HepG2 (cell line): ENCODE results near the gene LAMB2. TPM values are rescaled to one million over a fixed set of nuclear protein-coding genes. Genes with fewer than 3 reads are reported as not detected.

Experiments
- ATAC-seq: fragments of 200-7000 bp; cut with Tn5 transposase; 3 replicates; pipeline ENCODE4 v1.9.1; 2020; ENCODE audit warnings: mild to moderate bottlenecking, moderate library complexity
- BruUV-seq: library from RNA; stranded (reverse); fragments of 400-500 nt; replicated peaks from 2 replicates; lab custom pipeline; 2021; lab: Mats Ljungman, UMichigan
- CTCF ChIA-PET: fragments of 300-600 bp; formaldehyde crosslinking; extraction: SDS; loops from one replicate; lab custom pipeline; 2021; ENCODE audit warnings: low total read pairs, inconsistent platforms, low intra/inter-chr PET ratio; lab: Yijun Ruan, JAX
- POLR2A ChIA-PET: fragments of 350-600 bp; sonication (Branson Sonifier 250); formaldehyde crosslinking; loops from one replicate; lab custom pipeline; 2020; ENCODE audit warnings: antibody characterized with exemption, inconsistent platforms; lab: Yijun Ruan, JAX
- DNase-seq: peaks from one replicate; pipeline ENCODE4 v3.0.0-alpha.2; 2015; ENCODE audit warnings: low spot score
- FAIRE-seq: peaks from 3 replicates; lab custom pipeline; 2011; peaks lifted over from hg19 to GRCh38; lab: Jason Lieb, UNC
- H2AFZ ChIP-seq: one replicate; pipeline ENCODE4 v1.6.1; 2011; ENCODE audit warnings: low read length, inconsistent platforms
- H3K27ac ChIP-seq: fragments of 300-600 bp; 3 replicates; pipeline ENCODE4 v1.8.0; 2011; ENCODE audit warnings: mixed run types, mild to moderate bottlenecking, mixed read lengths, low read length, inconsistent platforms; ENCODE audit not compliant: insufficient read depth; ENCODE audit errors: extremely low read length
- H3K27me3 ChIP-seq, 2 experiments: fragments of 200-600 bp in 1 of 2; 2 replicates in 1 of 2; 3 replicates in 1 of 2; pipeline versions ENCODE4 v1.6.0 to v1.8.0; 2011; ENCODE audit warnings: low read length in 2 of 2, mild to moderate bottlenecking in 2 of 2, moderate library complexity in 2 of 2, inconsistent platforms in 1 of 2; ENCODE audit not compliant: insufficient read depth in 2 of 2, control insufficient read depth in 1 of 2
- H3K36me3 ChIP-seq, 2 experiments: fragments of 200-600 bp in 1 of 2; replicated peaks in 1 of 2; 2 replicates in 1 of 2; 3 replicates in 1 of 2; pipeline versions ENCODE4 v1.5.1 to v1.8.0; 2011; ENCODE audit warnings: low read length in 2 of 2, inconsistent platforms in 1 of 2; ENCODE audit not compliant: insufficient read depth in 2 of 2, control insufficient read depth in 1 of 2
- H3K4me1 ChIP-seq: 2 replicates; pipeline ENCODE4 v1.5.1; 2012; ENCODE audit warnings: low read length, inconsistent platforms; ENCODE audit not compliant: insufficient read depth
- H3K4me2 ChIP-seq: 2 replicates; pipeline ENCODE4 v1.6.0; 2011; ENCODE audit warnings: low read depth, low read length, inconsistent platforms
- H3K4me3 ChIP-seq, 3 experiments: fragments of 200-600 bp in 1 of 3; sonication (generic), shearing (Covaris generic) in 1 of 3; replicated peaks in 1 of 3; 2 replicates each; pipeline ENCODE4 v1.5.1; 2011 to 2016; ENCODE audit warnings: low read length in 3 of 3, inconsistent platforms in 2 of 3, low read depth in 2 of 3, mild to moderate bottlenecking in 2 of 3, control low read depth in 1 of 3, mixed read lengths in 1 of 3; ENCODE audit not compliant: insufficient read depth in 1 of 3
- H3K79me2 ChIP-seq: one replicate; pipeline ENCODE4 v1.6.1; 2011; ENCODE audit warnings: low read length, inconsistent platforms; ENCODE audit not compliant: insufficient read depth
- H3K9ac ChIP-seq: 2 replicates; pipeline ENCODE4 v1.6.0; 2011; ENCODE audit warnings: mild to moderate bottlenecking, low read depth, low read length, inconsistent platforms; ENCODE audit not compliant: insufficient read depth
- H3K9me3 ChIP-seq: 2 replicates; pipeline ENCODE4 v1.5.1; 2012; ENCODE audit warnings: mild to moderate bottlenecking, low read length
- H4K20me1 ChIP-seq: 2 replicates; pipeline ENCODE4 v1.6.0; 2011; ENCODE audit warnings: inconsistent platforms, mild to moderate bottlenecking, low read length, moderate library complexity; ENCODE audit not compliant: insufficient read depth
- AGO2 ChIP-seq: fragments of 200-400 bp; formaldehyde crosslinking; optimal IDR thresholded peaks from 2 replicates; pipeline ENCODE3; 2017; ENCODE audit warnings: mild to moderate bottlenecking, low read depth, low read length, moderate library complexity
- FOXC1 ChIP-seq: sonication (generic); formaldehyde crosslinking; IDR thresholded peaks from 2 replicates; pipeline ENCODE4 v1.8.0; 2022; ENCODE audit warnings: mild to moderate bottlenecking, missing genetic modification reagents, borderline replicate concordance
- GFI1 ChIP-seq: sonication (generic); formaldehyde crosslinking; IDR thresholded peaks from 2 replicates; pipeline ENCODE4 v1.5.0; 2020; ENCODE audit warnings: missing genetic modification reagents, mild to moderate bottlenecking, borderline replicate concordance
- GLI4 ChIP-seq: sonication (generic); formaldehyde crosslinking; IDR thresholded peaks from 2 replicates; pipeline ENCODE4 v1.5.1; 2020; ENCODE audit warnings: missing genetic modification reagents, mild to moderate bottlenecking, moderate library complexity, borderline replicate concordance
- POLR2AphosphoS2 ChIP-seq: IDR thresholded peaks from 2 replicates; pipeline ENCODE4 v1.6.1; 2011; ENCODE audit warnings: low read depth, low read length, improper control_type of control experiment
- RFXAP ChIP-seq: sonication (generic); formaldehyde crosslinking; IDR thresholded peaks from 2 replicates; pipeline ENCODE4 v1.4.0; 2020; ENCODE audit warnings: missing genetic modification reagents, borderline replicate concordance
- THYN1 ChIP-seq: sonication (generic); formaldehyde crosslinking; IDR thresholded peaks from 2 replicates; pipeline ENCODE4 v1.8.1; 2023; ENCODE audit warnings: low read depth, mild to moderate bottlenecking, moderate library complexity, missing genetic modification reagents, borderline replicate concordance
- ZNF256 ChIP-seq: sonication (generic); formaldehyde crosslinking; conservative IDR thresholded peaks from 2 replicates; pipeline ENCODE4 v1.4.0; 2020; ENCODE audit warnings: missing genetic modification reagents
- ZNF337 ChIP-seq: sonication (generic); formaldehyde crosslinking; IDR thresholded peaks from 2 replicates; pipeline ENCODE4 v1.5.1; 2020; ENCODE audit warnings: missing genetic modification reagents, low read depth, mild to moderate bottlenecking, borderline replicate concordance
- ZNF792 ChIP-seq: IDR thresholded peaks from 2 replicates; pipeline ENCODE4 v1.6.1; 2016
- WGBS: methylation state at CpG from one replicate; pipeline ENCODE4 v1.1.6; 2017; ENCODE audit warnings: low lambda C conversion rate; 5-methylcytosine and 5-hydroxymethylcytosine counted together
- in situ Hi-C: cut with HindIII; loops from 2 replicates; pipeline ENCODE4 v1.10.0; 2017; ENCODE audit warnings: low pct_unique_long_range_greater_than_20kb; ENCODE audit not compliant: extremely low pct_ligation_motif_present
- intact Hi-C: fragments of 100-400 bp; cut with micrococcal nuclease; formaldehyde crosslinking; loops from one replicate; pipeline ENCODE4 v1.10.0; 2022; ENCODE audit not compliant: unreplicated experiment
- microRNA-seq: library from miRNA; unstranded; fragments of <30 nt; microRNA quantifications from one replicate; pipeline ENCODE4, GENCODE V29; 2020
- polyA plus RNA-seq, 8 experiments: library from polyadenylated mRNA; depleted of rRNA in 3 of 8; stranded (reverse) in 7 of 8; unstranded in 1 of 8; fragments of >200 nt; fragmentation: Illumina TruSeq in 4 of 8; extraction: Trizol in 4 of 8; gene quantifications; 2 replicates each; pipeline versions ENCODE4 v1.2.1 to v1.2.3, GENCODE V29; 2011 to 2016; ENCODE audit warnings: low read depth in 4 of 8, missing spikeins in 1 of 8, mixed read lengths in 1 of 8; ENCODE audit not compliant: insufficient read depth in 1 of 8
- small RNA-seq, 3 experiments: library from RNA; depleted of rRNA; stranded (forward); fragments of <200 nt; gene quantifications; one replicate each; pipeline ENCODE3, GENCODE V24; 2012; ENCODE audit warnings: low read depth in 2 of 3, low replicate concordance in 1 of 3; ENCODE audit not compliant: insufficient read length in 3 of 3, insufficient read depth in 2 of 3
- total RNA-seq, 5 experiments: library from RNA; depleted of rRNA; stranded (reverse); fragments of >200 nt; fragmentation: Illumina TruSeq; extraction: Trizol; gene quantifications; 2 replicates each; pipeline ENCODE4 v1.2.3, GENCODE V29; 2016; ENCODE audit warnings: low read depth in 1 of 5

The LAMB2 gene
- total and polyA plus RNA-seq, 2 of the 13 experiments (the other 11 are each of a cell fraction or from before 2014, with no cell fraction given): 208 to 443 TPM

DNA sequence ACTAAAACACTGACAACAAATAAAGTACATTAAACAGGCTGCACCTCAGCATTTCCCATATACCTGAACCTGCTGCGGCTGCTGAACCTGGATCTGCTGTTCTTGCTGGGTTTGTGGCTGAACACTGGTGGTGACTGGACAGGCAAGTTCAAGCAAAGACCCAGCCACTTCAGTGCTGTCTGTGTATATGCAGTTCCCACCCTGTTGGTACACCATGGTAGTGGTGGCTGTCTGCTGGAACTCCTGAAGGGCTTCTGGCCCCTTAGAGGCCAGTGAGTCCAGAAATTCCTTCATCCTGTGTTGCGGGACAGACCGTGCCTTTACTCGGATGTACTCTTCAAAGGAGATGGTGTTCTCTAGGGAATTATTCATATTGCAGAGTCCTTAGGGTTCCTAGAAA, 56.2 kb downstream of the LAMB2 start:
- peaks cover 38% of the 10 kb centered on the region for H3K79me2 ChIP-seq

DNA sequence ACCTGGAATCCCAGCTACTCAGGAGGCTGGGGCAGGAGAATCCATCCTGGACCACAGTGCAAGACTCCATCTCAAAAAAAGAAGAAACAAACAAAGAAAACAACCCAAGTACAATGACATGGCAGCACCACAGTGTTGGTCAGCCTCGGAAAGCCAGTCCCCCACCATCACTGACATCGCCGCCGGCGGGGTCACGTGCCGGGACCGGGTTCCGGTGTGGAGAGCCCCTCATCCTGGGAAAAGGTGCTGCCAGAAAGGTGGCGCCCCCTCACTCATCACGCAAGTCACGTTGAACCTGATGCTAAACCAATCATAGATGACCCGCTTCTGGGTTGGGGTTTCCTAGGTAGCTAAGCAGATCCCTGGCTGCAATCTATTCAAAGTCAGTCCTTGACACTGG, 56.7 kb downstream of the LAMB2 start:
- Histone ChIP-seq H3K27me3 (no peaks in the 10 kb centered on the region), H3K4me2 (no peak overlapping the region), H3K4me3 (no peak overlapping the region), H3K27ac (no peak overlapping the region), H3K9me3 (no peaks in the 10 kb centered on the region), H2AFZ (no peak overlapping the region), H4K20me1 (0 out of 2 replicates have a peak, but pooled peaks cover 9% of the 10 kb centered on the region), H3K4me1 (0 out of 2 replicates have a peak, but pooled peaks cover 5% of the 10 kb centered on the region), H3K36me3 (peaks cover 37 to 56% of the 10 kb centered on the region in 2 experiments), H3K9ac (no peak overlapping the region), H3K79me2 (peaks cover 33% of the 10 kb centered on the region)
- ATAC-seq: no peak
- no TSS peak for BruUV-seq
- ChIA-PET CTCF (no interaction called here), POLR2A (no interaction called here)
- FAIRE-seq: no peak
- in situ Hi-C loops (no loop called here), intact Hi-C loops (no loop called here)
- no peak for DNase-seq
- 97% methylated on average over 13 of the region's 13 CpGs for WGBS
- no peak for TF ChIP-seq ZNF792 (CRISPR knock-in tag)
- no peak for TF ChIP-seq ZNF337 (CRISPR knock-in tag)
- no peak for TF ChIP-seq GLI4 (CRISPR knock-in tag)
- TF ChIP-seq AGO2: peak; percentile 20
- no peak for TF ChIP-seq FOXC1 (CRISPR knock-in tag)
- TF ChIP-seq RFXAP (CRISPR knock-in tag): no peak
- TF ChIP-seq ZNF256 (CRISPR knock-in tag): no peak

More for the DNA sequence above, 56.2 kb downstream of the LAMB2 start:
- 0 out of 2 replicates have a peak, but pooled peaks have one; percentile 7 for TF ChIP-seq POLR2AphosphoS2
- TF ChIP-seq GFI1: no peak
- TF ChIP-seq THYN1: no peak
- 100% methylated on average over 4 of the region's 4 CpGs for WGBS
- ChIA-PET CTCF (no interaction called here), POLR2A (no interaction called here)
- Histone ChIP-seq H3K4me3 (no peak overlapping the region), H3K4me1 (0 out of 2 replicates have a peak, but pooled peaks cover 5% of the 10 kb centered on the region), H4K20me1 (0 out of 2 replicates have a peak, but pooled peaks cover 9% of the 10 kb centered on the region), H2AFZ (no peak overlapping the region), H3K27me3 (no peaks in the 10 kb centered on the region), H3K4me2 (no peak overlapping the region), H3K9me3 (no peaks in the 10 kb centered on the region), H3K9ac (no peak overlapping the region), H3K27ac (no peak overlapping the region), H3K36me3 (peaks cover 32 to 51% of the 10 kb centered on the region in 2 experiments)
- DNase-seq (no peak), FAIRE-seq (no peak), ATAC-seq (peak; percentile 59)
- intact Hi-C loops: no loop called here
- in situ Hi-C loops: no loop called here
- BruUV-seq: TSS peak; percentile 36

Small RNA genes within 50 kb of the gene (microRNA-seq; reads per million reads assigned to microRNA genes)
- not detected for gene MIR6890

Small RNA genes within 50 kb of the gene (small RNA-seq; reads per million reads assigned to genes)
- 0 reads per million in 3 experiments for gene RN7SL182P

Other genes starting within 250 kb of the LAMB2 start
- gene SLC25A20, start 234.2 kb downstream of the LAMB2 start, total RNA-seq (2016; rRNA removed; fragmentation: Illumina TruSeq; extraction: Trizol): 25.4 and 26.6 TPM in 2 replicates
- 21.1 and 21.9 TPM in 2 replicates for gene SLC25A20, start 234.2 kb downstream of the LAMB2 start, polyA plus RNA-seq (2011; rRNA removed)
- 83.3 and 86.9 TPM in 2 replicates for gene ARIH2, start 214.2 kb downstream of the LAMB2 start, total RNA-seq (2016; rRNA removed; fragmentation: Illumina TruSeq; extraction: Trizol)
- gene ARIH2, start 214.2 kb downstream of the LAMB2 start, polyA plus RNA-seq (2011; rRNA removed): 64.8 and 74.4 TPM in 2 replicates
- gene P4HTM, start 142.8 kb downstream of the LAMB2 start, total RNA-seq (2016; rRNA removed; fragmentation: Illumina TruSeq; extraction: Trizol): not detected in 2 replicates
- 0.01 TPM in 1 of 2 replicates, not detected in the other for gene P4HTM, start 142.8 kb downstream of the LAMB2 start, polyA plus RNA-seq (2011; rRNA removed)
- 71.2 and 73.4 TPM in 2 replicates for gene WDR6, start 125.7 kb downstream of the LAMB2 start, total RNA-seq (2016; rRNA removed; fragmentation: Illumina TruSeq; extraction: Trizol)
- 139 and 187 TPM in 2 replicates for gene WDR6, start 125.7 kb downstream of the LAMB2 start, polyA plus RNA-seq (2011; rRNA removed)
- 18.3 and 19.9 TPM in 2 replicates for gene DALRD3, start 114.5 kb downstream of the LAMB2 start, total RNA-seq (2016; rRNA removed; fragmentation: Illumina TruSeq; extraction: Trizol)
- gene DALRD3, start 114.5 kb downstream of the LAMB2 start, polyA plus RNA-seq (2011; rRNA removed): 31.7 and 36.5 TPM in 2 replicates
- 50.0 and 51.9 TPM in 2 replicates for gene NDUFAF3, start 110.9 kb downstream of the LAMB2 start, total RNA-seq (2016; rRNA removed; fragmentation: Illumina TruSeq; extraction: Trizol)
- gene NDUFAF3, start 110.9 kb downstream of the LAMB2 start, polyA plus RNA-seq (2011; rRNA removed): 39.0 and 42.0 TPM in 2 replicates
- 260 and 344 TPM in 2 replicates for gene IMPDH2, start 103.7 kb downstream of the LAMB2 start, total RNA-seq (2016; rRNA removed; fragmentation: Illumina TruSeq; extraction: Trizol)
- gene IMPDH2, start 103.7 kb downstream of the LAMB2 start, polyA plus RNA-seq (2011; rRNA removed): 248 and 252 TPM in 2 replicates
- gene QRICH1, start 39.0 kb downstream of the LAMB2 start, total RNA-seq (2016; rRNA removed; fragmentation: Illumina TruSeq; extraction: Trizol): 35.5 and 52.6 TPM in 2 replicates
- 97.3 and 102 TPM in 2 replicates for gene QRICH1, start 39.0 kb downstream of the LAMB2 start, polyA plus RNA-seq (2011; rRNA removed)
- gene QARS1, start 28.3 kb downstream of the LAMB2 start, total RNA-seq (2016; rRNA removed; fragmentation: Illumina TruSeq; extraction: Trizol): 307 and 408 TPM in 2 replicates
- gene QARS1, start 28.3 kb downstream of the LAMB2 start, polyA plus RNA-seq (2011; rRNA removed): 327 and 419 TPM in 2 replicates
- gene USP19, start 12.2 kb downstream of the LAMB2 start, total RNA-seq (2016; rRNA removed; fragmentation: Illumina TruSeq; extraction: Trizol): 31.7 and 33.8 TPM in 2 replicates
- 28.3 and 36.6 TPM in 2 replicates for gene USP19, start 12.2 kb downstream of the LAMB2 start, polyA plus RNA-seq (2011; rRNA removed)
- 13.3 and 14.3 TPM in 2 replicates for gene CCDC71, start 33.3 kb upstream of the LAMB2 start, total RNA-seq (2016; rRNA removed; fragmentation: Illumina TruSeq; extraction: Trizol)
- gene CCDC71, start 33.3 kb upstream of the LAMB2 start, polyA plus RNA-seq (2011; rRNA removed): 9.7 and 14.9 TPM in 2 replicates
- 17.2 and 17.7 TPM in 2 replicates for gene KLHDC8B, start 38.5 kb upstream of the LAMB2 start, total RNA-seq (2016; rRNA removed; fragmentation: Illumina TruSeq; extraction: Trizol)
- gene KLHDC8B, start 38.5 kb upstream of the LAMB2 start, polyA plus RNA-seq (2011; rRNA removed): 17.8 and 25.3 TPM in 2 replicates
- 1.2 and 1.6 TPM in 2 replicates for gene C3orf62, start 144.2 kb upstream of the LAMB2 start, total RNA-seq (2016; rRNA removed; fragmentation: Illumina TruSeq; extraction: Trizol)
- gene C3orf62, start 144.2 kb upstream of the LAMB2 start, polyA plus RNA-seq (2011; rRNA removed): 3.9 and 4.3 TPM in 2 replicates
- 9.2 and 12.1 TPM in 2 replicates for gene USP4, start 207.0 kb upstream of the LAMB2 start, total RNA-seq (2016; rRNA removed; fragmentation: Illumina TruSeq; extraction: Trizol)
- gene USP4, start 207.0 kb upstream of the LAMB2 start, polyA plus RNA-seq (2011; rRNA removed): 18.7 and 20.8 TPM in 2 replicates
- gene GPX1, start 225.3 kb upstream of the LAMB2 start, total RNA-seq (2016; rRNA removed; fragmentation: Illumina TruSeq; extraction: Trizol): 149 and 169 TPM in 2 replicates
- gene GPX1, start 225.3 kb upstream of the LAMB2 start, polyA plus RNA-seq (2011; rRNA removed): 167 and 168 TPM in 2 replicates